ENCODE data around the gene NLRP3.

NLRP3 gene

DNA sequence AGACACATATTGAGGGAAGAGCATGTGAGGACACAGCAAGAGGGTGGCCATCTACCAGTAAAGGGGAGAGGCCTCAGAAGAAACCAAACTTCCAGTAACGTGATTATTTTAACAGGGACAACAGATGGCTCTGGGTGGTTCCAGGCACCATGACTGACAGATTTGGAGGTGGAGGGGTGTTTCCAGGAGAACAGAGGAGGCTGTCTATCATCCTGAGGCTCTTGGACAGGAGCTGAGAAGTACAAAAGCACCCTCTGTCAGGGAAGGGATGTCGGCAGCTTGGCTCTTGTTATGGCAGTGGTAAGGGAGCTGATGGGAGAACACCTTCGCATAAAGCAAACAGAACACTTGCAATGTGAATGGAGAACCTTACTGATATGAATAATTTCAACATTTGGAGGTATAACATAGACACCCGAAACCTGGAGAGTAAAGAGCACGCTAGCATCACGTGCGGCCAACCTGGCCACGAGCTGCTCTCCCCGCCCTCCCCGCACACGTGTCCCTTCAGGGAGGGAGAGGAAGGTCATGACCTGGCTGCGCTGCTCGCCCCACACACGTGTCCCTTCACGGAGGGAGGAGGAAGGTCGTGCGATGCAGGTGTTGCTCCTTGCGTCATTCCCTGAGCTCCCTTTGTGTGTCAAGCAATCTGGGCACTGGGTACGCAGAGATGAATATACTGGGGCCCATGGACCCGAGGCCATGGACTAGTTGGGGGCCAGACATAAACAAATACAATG is 37.5 kb upstream of the NLRP3 start:
- CTCF ChIA-PET, result no interaction called here
- H3K4me3 ChIP-seq (ENCODE audit: low read depth, low read length), result no peak overlapping the region
- DNase-seq (ENCODE audit: low read depth, low spot score), result no peak
- POLR2A ChIA-PET, result no interaction called here
- no peak for TF ChIP-seq CTCF (IDR thresholded peaks at IDR 0.05; ENCODE audit: insufficient read depth, low read length, missing control alignments)

GRCh38 chr1:247385283-247385682 is 30.7 kb upstream of the NLRP3 start:
- POLR2A ChIA-PET, result no interaction called here

DNA sequence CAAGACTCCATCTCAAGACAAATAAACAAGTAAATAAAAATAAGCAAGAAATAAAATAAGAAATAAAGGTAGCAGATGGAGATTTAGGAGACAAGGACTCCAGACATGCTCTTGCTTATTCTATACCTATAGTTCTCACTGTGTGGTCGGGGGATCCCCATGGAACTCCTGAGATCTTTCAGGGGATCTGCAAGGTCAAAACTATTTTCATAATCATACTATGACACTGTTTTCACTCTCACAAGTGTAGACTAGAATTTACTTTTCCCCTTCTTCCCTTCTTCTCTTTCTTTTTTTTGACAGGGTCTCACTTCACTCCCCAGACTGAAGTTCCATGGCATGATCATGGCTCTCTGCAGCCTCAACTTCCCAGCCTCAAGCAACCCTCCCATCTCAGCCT is 29.8 kb upstream of the NLRP3 start:
- no peak for TF ChIP-seq CTCF (IDR thresholded peaks at IDR 0.05; ENCODE audit: insufficient read depth, low read length, missing control alignments)
- ChIA-PET CTCF (interaction anchor here (5.1 to 5.3 kb wide), 2 partner anchors 13 kb away, joined by 34 to 38 read pairs; no protein-coding TSS in a partner anchor), POLR2A (no interaction called here)
- no peak for DNase-seq (ENCODE audit: low read depth, low spot score)
- H3K4me3 ChIP-seq (ENCODE audit: low read depth, low read length), result no peak overlapping the region

More at GRCh38 chr1:247385283-247385682, 30.7 kb upstream of the NLRP3 start:
- H3K4me3 ChIP-seq (ENCODE audit: low read depth, low read length), result no peak overlapping the region
- no peak for DNase-seq (ENCODE audit: low read depth, low spot score)
- no peak for TF ChIP-seq CTCF (IDR thresholded peaks at IDR 0.05; ENCODE audit: insufficient read depth, low read length, missing control alignments)
- CTCF ChIA-PET, result interaction anchor here (5.3 kb wide), 1 partner anchor 12 kb away, joined by 34 read pairs; no protein-coding TSS in a partner anchor

DNA sequence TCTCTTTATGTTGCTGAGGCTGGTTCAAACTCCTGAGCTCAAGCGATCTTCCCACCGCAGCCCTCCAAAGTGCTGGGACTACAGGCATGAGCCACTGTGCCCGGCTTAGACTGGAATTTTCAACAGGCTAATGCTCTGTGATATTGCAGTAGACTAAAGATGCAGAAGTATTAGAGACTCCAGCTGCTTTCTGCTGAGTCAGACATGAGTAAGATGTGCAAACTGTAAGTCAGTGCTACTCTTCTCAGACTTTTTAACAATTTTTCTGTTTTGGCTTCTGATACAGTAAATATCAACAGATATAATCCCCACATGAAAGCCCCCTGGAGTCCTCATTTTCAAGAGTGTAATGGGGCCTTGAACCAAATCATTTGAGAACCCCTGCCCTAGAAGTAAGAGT is 29.3 kb upstream of the NLRP3 start:
- no peak overlapping the region for H3K4me3 ChIP-seq (ENCODE audit: low read depth, low read length)
- no peak for TF ChIP-seq CTCF (IDR thresholded peaks at IDR 0.05; ENCODE audit: insufficient read depth, low read length, missing control alignments)
- CTCF ChIA-PET, result interaction anchor here (5.1 kb wide), 1 partner anchor 13 kb away, joined by 38 read pairs; no protein-coding TSS in a partner anchor
- POLR2A ChIA-PET, result no interaction called here
- no peak for DNase-seq (ENCODE audit: low read depth, low spot score)

GRCh38 chr1:247387096-247387495 is 28.9 kb upstream of the NLRP3 start:
- H3K4me3 ChIP-seq (ENCODE audit: low read depth, low read length), result no peak overlapping the region
- no peak for TF ChIP-seq CTCF (IDR thresholded peaks at IDR 0.05; ENCODE audit: insufficient read depth, low read length, missing control alignments)
- CTCF ChIA-PET, result interaction anchor here (5.1 kb wide), 1 partner anchor 14 kb away, joined by 38 read pairs; no protein-coding TSS in a partner anchor
- POLR2A ChIA-PET, result no interaction called here
- DNase-seq (ENCODE audit: low read depth, low spot score), result no peak

- TF ChIP-seq CTCF (IDR thresholded peaks at IDR 0.05; ENCODE audit: insufficient read depth, low read length, missing control alignments), result no peak
Measured at GRCh38 chr1:247387565-247387964, 28.4 kb upstream of the NLRP3 start.

More at GRCh38 chr1:247387565-247387964, 28.4 kb upstream of the NLRP3 start:
- no peak for DNase-seq (ENCODE audit: low read depth, low spot score)
- CTCF ChIA-PET, result interaction anchor here (5.1 kb wide), 1 partner anchor 14 kb away, joined by 38 read pairs; no protein-coding TSS in a partner anchor
- POLR2A ChIA-PET, result no interaction called here
- no peak overlapping the region for H3K4me3 ChIP-seq (ENCODE audit: low read depth, low read length)

Measured in AG04449 (cell line).